Keratinocyte (primary cell): ENCODE measurements around the gene AATF. TPM values are rescaled to one million over a fixed set of nuclear protein-coding genes. Genes with fewer than 3 reads are reported as not detected.

Experiments
- DNase-seq: peaks from one replicate; pipeline ENCODE4 v3.0.0-alpha.2; 2011; ENCODE audit warnings: low read depth, missing footprints, low spot score
- FAIRE-seq: peaks from 2 replicates; lab custom pipeline; 2011; peaks lifted over from hg19 to GRCh38; lab: Jason Lieb, UNC
- H2AFZ ChIP-seq: 2 replicates; pipeline ENCODE4 v1.6.0; 2012; ENCODE audit warnings: low read length, control low read depth, inconsistent platforms; ENCODE audit not compliant: control insufficient read depth
- H3K27ac ChIP-seq: 2 replicates; pipeline ENCODE4 v1.5.1; 2011; ENCODE audit warnings: low read length; ENCODE audit not compliant: control insufficient read depth, insufficient read depth
- H3K27me3 ChIP-seq: 3 replicates; pipeline ENCODE4 v1.6.0; 2011; ENCODE audit warnings: low read length; ENCODE audit not compliant: control insufficient read depth, insufficient read depth; ENCODE audit errors: extremely low read depth
- H3K36me3 ChIP-seq, 2 experiments: 2 replicates in 1 of 2; 3 replicates in 1 of 2; pipeline ENCODE4 v1.5.1; 2011; ENCODE audit warnings: low read length in 2 of 2, mild to moderate bottlenecking in 1 of 2; ENCODE audit not compliant: control insufficient read depth in 2 of 2, insufficient read depth in 2 of 2; ENCODE audit errors: extremely low read depth in 1 of 2
- H3K4me1 ChIP-seq: 3 replicates; pipeline ENCODE4 v1.5.1; 2011; ENCODE audit warnings: low read length; ENCODE audit not compliant: control insufficient read depth, insufficient read depth; ENCODE audit errors: extremely low read depth
- H3K4me2 ChIP-seq: 3 replicates; pipeline ENCODE4 v1.6.0; 2011; ENCODE audit warnings: low read depth, low read length; ENCODE audit not compliant: control insufficient read depth, insufficient read depth; ENCODE audit errors: extremely low read depth
- H3K4me3 ChIP-seq, 3 experiments: fragments of 200-600 bp in 1 of 3; sonication (generic) in 1 of 3; 2 replicates in 2 of 3; 3 replicates in 1 of 3; pipeline ENCODE4 v1.5.1; 2011 to 2016; ENCODE audit warnings: low read length in 3 of 3, mild to moderate bottlenecking in 3 of 3, control low read depth in 2 of 3, inconsistent platforms in 1 of 3, low read depth in 1 of 3, mixed read lengths in 1 of 3, mixed run types in 1 of 3, moderate library complexity in 1 of 3; ENCODE audit not compliant: control insufficient read depth in 2 of 3, insufficient read depth in 2 of 3; ENCODE audit errors: extremely low read depth in 1 of 3
- H3K79me2 ChIP-seq: 2 replicates; pipeline ENCODE4 v1.6.0; 2012; ENCODE audit warnings: low read length; ENCODE audit not compliant: control insufficient read depth, insufficient read depth
- H3K9ac ChIP-seq: 3 replicates; pipeline ENCODE4 v1.6.0; 2011; ENCODE audit warnings: low read length; ENCODE audit not compliant: control insufficient read depth, insufficient read depth; ENCODE audit errors: extremely low read depth
- H3K9me1 ChIP-seq: 3 replicates; pipeline ENCODE4 v1.6.0; 2011; ENCODE audit warnings: low read length; ENCODE audit not compliant: control insufficient read depth, insufficient read depth; ENCODE audit errors: extremely low read depth
- H3K9me3 ChIP-seq: 2 replicates; pipeline ENCODE4 v1.5.1; 2012; ENCODE audit warnings: low read depth, low read length; ENCODE audit not compliant: control insufficient read depth
- H4K20me1 ChIP-seq: 3 replicates; pipeline ENCODE4 v1.6.0; 2011; ENCODE audit warnings: low read length; ENCODE audit not compliant: control insufficient read depth, insufficient read depth; ENCODE audit errors: extremely low read depth
- EZH2 ChIP-seq: IDR thresholded peaks from one replicate; pipeline ENCODE4 v1.6.1; 2012; ENCODE audit warnings: inconsistent platforms, mild to moderate bottlenecking, low read length, moderate library complexity
- dilution Hi-C: fragments of 300-500 bp; cut with MboI; formaldehyde crosslinking; loops from one replicate; pipeline ENCODE4 v1.7.0; 2020; ENCODE audit warnings: low sequenced_read_pairs; ENCODE audit not compliant: extremely low pct_ligation_motif_present
- polyA plus RNA-seq, 5 experiments: library from polyadenylated mRNA; depleted of rRNA in 3 of 5; stranded (reverse) in 3 of 5; stranded (forward) in 1 of 5; unstranded in 1 of 5; fragments of >200 nt; gene quantifications; 1 replicate in 1 of 5; 2 replicates in 3 of 5; 3 replicates in 1 of 5; pipeline versions ENCODE4 v1.2.1 to v1.2.3, GENCODE V29; 2011 to 2012; ENCODE audit warnings: missing spikeins in 2 of 5, low read depth in 1 of 5, low replicate concordance in 1 of 5
- TF ChIP-seq, protein P1 (sequence below), 3 experiments: IDR thresholded peaks in 1 of 3; conservative IDR thresholded peaks in 1 of 3; optimal IDR thresholded peaks in 1 of 3; 2 replicates in 2 of 3; 3 replicates in 1 of 3; pipeline versions ENCODE3 to v1.5.1; 2011; ENCODE audit warnings: low read length in 3 of 3, mild to moderate bottlenecking in 3 of 3, moderate library complexity in 2 of 3, control low read depth in 1 of 3, inconsistent platforms in 1 of 3; ENCODE audit not compliant: insufficient read depth in 2 of 3; ENCODE audit errors: extremely low read depth in 1 of 3

Gene AATF
- polyA plus RNA-seq, 1 donor (not counting 4 experiments of a cell fraction or from before 2014, with no cell fraction given), result 30.4 TPM

DNA sequence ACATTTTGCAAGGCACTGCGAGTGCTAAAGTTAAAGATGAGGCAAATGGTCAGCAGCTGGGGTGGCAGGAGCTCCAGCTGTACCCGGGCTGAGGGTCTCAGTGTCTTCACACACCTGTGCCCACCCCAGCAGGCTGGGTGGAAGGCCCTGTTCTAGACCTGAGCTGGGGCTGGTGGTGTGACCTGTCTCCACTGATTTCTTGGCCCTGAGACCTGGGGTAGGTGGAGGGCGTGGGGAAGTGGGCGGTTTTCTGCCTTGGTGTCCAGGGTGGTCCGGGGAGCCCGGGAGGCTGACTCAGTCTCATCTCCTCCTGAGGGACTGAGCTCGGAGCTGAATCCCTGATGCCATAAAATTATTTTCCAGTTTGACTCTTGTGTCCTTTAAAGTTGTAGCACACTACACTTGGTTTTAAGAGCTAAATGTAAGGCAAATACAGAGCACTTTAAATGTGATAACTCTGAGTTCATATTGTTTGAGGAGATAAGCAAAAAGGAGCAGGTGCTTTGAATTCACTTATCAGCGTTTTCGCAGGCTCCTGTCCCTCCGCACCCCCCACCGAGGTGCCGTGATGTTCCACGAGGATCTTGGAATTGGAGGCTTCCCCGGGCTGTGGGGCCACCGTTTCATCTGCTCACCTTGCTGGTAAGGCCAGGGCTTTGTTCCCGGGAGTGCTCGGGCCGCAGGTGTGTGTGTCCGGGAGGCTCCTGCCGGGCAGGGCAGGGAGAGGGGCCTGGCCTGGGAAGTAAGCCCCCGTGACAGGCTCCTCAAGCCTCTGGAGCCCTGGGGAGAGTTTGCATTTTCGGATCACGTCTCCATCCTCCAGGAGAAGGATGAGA is 117.0 kb downstream of the AATF start:
- DNase-seq (no peak), FAIRE-seq (no peak)
- H3K4me3 ChIP-seq, result no peak overlapping the region
- H3K9ac ChIP-seq, result no peak overlapping the region
- H2AFZ ChIP-seq, result no peak overlapping the region
- H3K27ac ChIP-seq, result no peak overlapping the region
- peaks cover 34% of the 10 kb centered on the region for H3K27me3 ChIP-seq
- dilution Hi-C loops, result no loop called here
- H3K9me1 ChIP-seq, result no peaks in the 10 kb centered on the region
- TF ChIP-seq EZH2, result no peak
- TF ChIP-seq, protein P1, sequence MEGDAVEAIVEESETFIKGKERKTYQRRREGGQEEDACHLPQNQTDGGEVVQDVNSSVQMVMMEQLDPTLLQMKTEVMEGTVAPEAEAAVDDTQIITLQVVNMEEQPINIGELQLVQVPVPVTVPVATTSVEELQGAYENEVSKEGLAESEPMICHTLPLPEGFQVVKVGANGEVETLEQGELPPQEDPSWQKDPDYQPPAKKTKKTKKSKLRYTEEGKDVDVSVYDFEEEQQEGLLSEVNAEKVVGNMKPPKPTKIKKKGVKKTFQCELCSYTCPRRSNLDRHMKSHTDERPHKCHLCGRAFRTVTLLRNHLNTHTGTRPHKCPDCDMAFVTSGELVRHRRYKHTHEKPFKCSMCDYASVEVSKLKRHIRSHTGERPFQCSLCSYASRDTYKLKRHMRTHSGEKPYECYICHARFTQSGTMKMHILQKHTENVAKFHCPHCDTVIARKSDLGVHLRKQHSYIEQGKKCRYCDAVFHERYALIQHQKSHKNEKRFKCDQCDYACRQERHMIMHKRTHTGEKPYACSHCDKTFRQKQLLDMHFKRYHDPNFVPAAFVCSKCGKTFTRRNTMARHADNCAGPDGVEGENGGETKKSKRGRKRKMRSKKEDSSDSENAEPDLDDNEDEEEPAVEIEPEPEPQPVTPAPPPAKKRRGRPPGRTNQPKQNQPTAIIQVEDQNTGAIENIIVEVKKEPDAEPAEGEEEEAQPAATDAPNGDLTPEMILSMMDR (optimal IDR thresholded peaks at IDR 0.05 in 1 of 3, IDR thresholded peaks at IDR 0.05 in 1 of 3, conservative IDR thresholded peaks at IDR 0.05 in 1 of 3; ENCODE audit: extremely low read depth in 1 of 3, insufficient read depth in 2 of 3, low read length in 3 of 3), result no peak
- H3K4me2 ChIP-seq, result no peak overlapping the region
- H3K4me1 ChIP-seq, result peaks cover 12% of the 10 kb centered on the region
- no peaks in the 10 kb centered on the region for H3K9me3 ChIP-seq
- no peaks in the 10 kb centered on the region for H3K79me2 ChIP-seq
- H4K20me1 ChIP-seq, result no peaks in the 10 kb centered on the region
- no peaks in the 10 kb centered on the region for H3K36me3 ChIP-seq

DNA sequence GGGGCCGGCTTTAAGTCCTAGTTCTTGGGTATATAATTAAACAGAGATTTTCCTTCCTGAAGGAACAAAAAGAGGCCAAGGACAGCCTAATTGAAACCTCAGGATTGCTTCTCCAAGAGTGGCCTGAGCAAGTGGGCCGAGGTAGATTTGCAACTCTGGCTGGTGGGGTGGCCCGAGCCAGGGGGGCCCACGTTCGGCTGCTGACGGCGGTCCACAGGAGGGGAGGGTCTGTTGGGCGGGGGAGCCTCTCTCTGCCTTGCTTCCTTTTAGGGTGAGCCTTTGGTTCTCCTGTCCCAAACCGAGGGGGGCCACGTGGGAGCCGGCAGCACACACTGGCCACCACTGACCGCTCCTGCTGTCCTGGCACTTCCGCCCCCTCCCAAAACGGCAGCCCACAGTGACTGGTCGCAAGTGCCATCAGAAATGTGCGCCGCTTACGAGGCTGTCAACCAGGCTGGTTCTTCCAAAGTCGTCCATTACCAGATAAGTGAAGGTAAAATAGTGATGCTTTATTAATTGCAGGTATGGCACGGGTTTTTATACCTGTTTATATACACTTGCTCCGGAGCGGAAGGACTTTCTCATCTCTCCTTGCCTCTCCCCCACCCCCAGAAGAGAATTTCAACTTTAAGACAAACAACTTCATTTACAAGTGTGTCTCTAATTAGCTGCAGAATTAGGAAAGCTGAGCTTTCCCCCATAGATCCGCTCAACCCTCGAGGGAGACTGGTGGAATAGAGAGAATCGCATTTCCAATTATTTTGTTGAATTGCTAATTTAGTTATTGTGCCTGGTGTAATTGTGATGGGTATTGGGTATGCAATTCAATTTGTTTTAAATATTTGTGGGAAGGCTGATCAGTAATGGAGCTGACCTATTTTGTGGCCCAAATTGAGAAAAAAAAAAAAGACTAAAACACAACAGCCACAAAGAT is 117.8 kb downstream of the AATF start:
- no peak overlapping the region for H2AFZ ChIP-seq
- peaks cover 12% of the 10 kb centered on the region for H3K4me1 ChIP-seq
- no peak overlapping the region for H3K9ac ChIP-seq
- no peaks in the 10 kb centered on the region for H3K9me1 ChIP-seq
- no peak for DNase-seq
- no peaks in the 10 kb centered on the region for H3K36me3 ChIP-seq
- TF ChIP-seq EZH2, result no peak
- TF ChIP-seq, protein P1 (optimal IDR thresholded peaks at IDR 0.05 in 1 of 3, IDR thresholded peaks at IDR 0.05 in 1 of 3, conservative IDR thresholded peaks at IDR 0.05 in 1 of 3; ENCODE audit: extremely low read depth in 1 of 3, insufficient read depth in 2 of 3, low read length in 3 of 3), result no peak
- no peaks in the 10 kb centered on the region for H3K9me3 ChIP-seq
- no peak for FAIRE-seq
- H3K27ac ChIP-seq, result no peak overlapping the region
- H3K4me3 ChIP-seq, result no peak overlapping the region
- H3K27me3 ChIP-seq, result peaks cover 34% of the 10 kb centered on the region
- dilution Hi-C loops, result no loop called here
- H3K4me2 ChIP-seq, result no peak overlapping the region
- H4K20me1 ChIP-seq, result no peaks in the 10 kb centered on the region
- H3K79me2 ChIP-seq, result no peaks in the 10 kb centered on the region
